SK-N-SH treated with all-trans-retinoic acid at 6 μM for 48 hours (cell line): ENCODE results near the gene PRR12.

Source experiments
- ARNTL ChIP-seq: fragments of 450-650 bp; formaldehyde crosslinking; IDR thresholded peaks from 2 replicates; pipeline ENCODE4 v1.5.0; 2020; ENCODE audit warnings: low read depth, mild to moderate bottlenecking, moderate library complexity, borderline replicate concordance
- CSRNP3 ChIP-seq: fragments of 250-450 bp; sonication (Bioruptor Pico); IDR thresholded peaks from 2 replicates; pipeline ENCODE4 v1.5.1; 2021; ENCODE audit warnings: mild to moderate bottlenecking, moderate library complexity
- OSR1 ChIP-seq: fragments of 250-450 bp; sonication (Bioruptor Pico); IDR thresholded peaks from 2 replicates; pipeline ENCODE4 v1.8.0; 2022; ENCODE audit warnings: moderate library complexity, mild to moderate bottlenecking, inconsistent platforms
- PATZ1 ChIP-seq: fragments of 250-450 bp; sonication (Bioruptor Pico); IDR thresholded peaks from 2 replicates; pipeline ENCODE4 v1.8.0; 2020; ENCODE audit warnings: mild to moderate bottlenecking, moderate library complexity, borderline replicate concordance
- POU6F1 ChIP-seq: fragments of 250-450 bp; sonication (Bioruptor Pico); IDR thresholded peaks from 2 replicates; pipeline ENCODE4 v1.8.0; 2021; ENCODE audit warnings: low read depth, mild to moderate bottlenecking, moderate library complexity, borderline replicate concordance
- RARB ChIP-seq: fragments of 250-450 bp; sonication (Bioruptor Pico); IDR thresholded peaks from 2 replicates; pipeline ENCODE4 v1.8.0; 2021; ENCODE audit warnings: mild to moderate bottlenecking, moderate library complexity
- TOX ChIP-seq: fragments of 250-450 bp; sonication (Bioruptor Pico); IDR thresholded peaks from 2 replicates; pipeline ENCODE4 v1.8.0; 2021; ENCODE audit warnings: mild to moderate bottlenecking, moderate library complexity, borderline replicate concordance
- ZFP3 ChIP-seq: fragments of 250-450 bp; sonication (Bioruptor Pico); IDR thresholded peaks from 2 replicates; pipeline ENCODE4 v1.5.0; 2020; ENCODE audit warnings: mild to moderate bottlenecking, moderate library complexity
- ZNF8 ChIP-seq: fragments of 450-650 bp; formaldehyde crosslinking; IDR thresholded peaks from 2 replicates; pipeline ENCODE4 v1.5.0; 2020; ENCODE audit warnings: mild to moderate bottlenecking, moderate library complexity

GRCh38 chr19:49651820-49652550, 61.0 kb downstream of the PRR12 start:
- no peak for TF ChIP-seq PATZ1 (CRISPR knock-in tag)
- no peak for TF ChIP-seq OSR1 (CRISPR knock-in tag)
- TF ChIP-seq ARNTL (CRISPR knock-in tag): no peak
- TF ChIP-seq RARB (CRISPR knock-in tag): no peak
- TF ChIP-seq POU6F1 (CRISPR knock-in tag): no peak
- no peak for TF ChIP-seq ZNF8
- no peak for TF ChIP-seq CSRNP3 (CRISPR knock-in tag)
- no peak for TF ChIP-seq ZFP3 (CRISPR knock-in tag)
- TF ChIP-seq TOX (CRISPR knock-in tag): no peak
